Calu3 (cell line): ENCODE data around the gene KCNIP4. TPM values are rescaled to one million over a fixed set of nuclear protein-coding genes. Genes with fewer than 3 reads are reported as not detected.

Experiments used
- BruUV-seq: library from RNA; stranded (reverse); fragments of 400-500 nt; replicated peaks from 2 replicates; lab custom pipeline; 2021; lab: Mats Ljungman, UMichigan
- CTCF ChIA-PET: fragments of 300-600 bp; sonication (Branson Sonifier 250); formaldehyde crosslinking; loops from one replicate; lab custom pipeline; 2022; ENCODE audit warnings: antibody characterized with exemption; lab: Charles Lee
- DNase-seq: peaks from one replicate; pipeline ENCODE4 v3.0.0; 2022
- H3K27ac Mint-ChIP-seq: one replicate; pipeline ENCODE4 v1.8.0; 2022; ENCODE audit warnings: mixed read lengths; ENCODE audit not compliant: unreplicated experiment
- H3K27me3 Mint-ChIP-seq: one replicate; pipeline ENCODE4 v1.8.0; 2022; ENCODE audit warnings: mixed read lengths; ENCODE audit not compliant: unreplicated experiment
- H3K36me3 Mint-ChIP-seq: one replicate; pipeline ENCODE4 v1.8.0; 2022; ENCODE audit warnings: mild to moderate bottlenecking, moderate library complexity, mixed read lengths; ENCODE audit not compliant: insufficient read depth, unreplicated experiment
- H3K4me1 Mint-ChIP-seq: one replicate; pipeline ENCODE4 v1.8.0; 2022; ENCODE audit warnings: mild to moderate bottlenecking, low read depth, mixed read lengths; ENCODE audit not compliant: unreplicated experiment
- H3K4me3 Mint-ChIP-seq: one replicate; pipeline ENCODE4 v1.8.0; 2022; ENCODE audit warnings: mild to moderate bottlenecking, low read depth, moderate library complexity, mixed read lengths; ENCODE audit not compliant: unreplicated experiment
- H3K9me3 Mint-ChIP-seq: one replicate; pipeline ENCODE4 v1.8.0; 2022; ENCODE audit warnings: low read depth, mixed read lengths; ENCODE audit not compliant: unreplicated experiment
- CTCF ChIP-seq: fragments of 200-600 bp; IDR thresholded peaks from one replicate; pipeline ENCODE4 v1.8.0; 2022; ENCODE audit warnings: antibody characterized with exemption; ENCODE audit not compliant: unreplicated experiment
- intact Hi-C: fragments of 100-400 bp; cut with micrococcal nuclease; formaldehyde crosslinking; loops from one replicate; pipeline ENCODE4 v1.10.0; 2022; ENCODE audit not compliant: unreplicated experiment
- total RNA-seq: library from RNA; stranded (reverse); gene quantifications from 2 replicates; pipeline ENCODE4 v1.2.3, GENCODE V29; 2022

KCNIP4 gene
- total RNA-seq, 1 experiment from 2014 or later = not detected

GRCh38 chr4:21041708-21042107 is 906.9 kb downstream of the KCNIP4 start:
- DNase-seq = no peak
- TF ChIP-seq CTCF = no peak
- no TSS peak for BruUV-seq
- Mint-ChIP-seq H3K36me3 (no peaks in the 10 kb centered on the region), H3K9me3 (no peaks in the 10 kb centered on the region), H3K27me3 (no peaks in the 10 kb centered on the region), H3K4me3 (no peak overlapping the region), H3K27ac (no peak overlapping the region), H3K4me1 (no peaks in the 10 kb centered on the region)
- intact Hi-C loops = no loop called here
- CTCF ChIA-PET = no interaction called here

DNA sequence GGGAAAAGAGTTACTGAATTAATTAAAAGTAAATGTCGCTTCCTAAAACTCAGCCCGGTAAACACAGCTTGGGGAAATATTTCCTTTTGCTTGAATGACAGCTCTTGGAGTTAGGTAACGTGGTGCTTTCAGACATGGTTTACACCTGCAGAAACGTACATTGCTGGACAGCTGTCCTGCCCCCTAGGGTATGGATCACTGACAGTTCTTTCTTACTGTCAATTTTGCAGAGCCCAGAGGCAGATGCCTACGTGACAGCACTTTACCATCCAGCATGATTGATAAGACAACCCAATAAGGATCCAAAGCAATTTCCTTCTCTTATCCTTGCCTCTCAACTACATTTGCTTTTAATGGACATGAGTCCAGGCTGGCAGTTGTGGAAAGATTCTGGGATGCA is 913.8 kb downstream of the KCNIP4 start:
- no peaks in the 10 kb centered on the region for H3K27me3 Mint-ChIP-seq
- H3K27ac Mint-ChIP-seq = no peak overlapping the region
- H3K4me1 Mint-ChIP-seq = no peaks in the 10 kb centered on the region
- no TSS peak for BruUV-seq
- H3K4me3 Mint-ChIP-seq = no peak overlapping the region
- no peak for TF ChIP-seq CTCF
- intact Hi-C loops = no loop called here
- no peaks in the 10 kb centered on the region for H3K9me3 Mint-ChIP-seq
- CTCF ChIA-PET = no interaction called here
- H3K36me3 Mint-ChIP-seq = no peaks in the 10 kb centered on the region
- DNase-seq = no peak

DNA sequence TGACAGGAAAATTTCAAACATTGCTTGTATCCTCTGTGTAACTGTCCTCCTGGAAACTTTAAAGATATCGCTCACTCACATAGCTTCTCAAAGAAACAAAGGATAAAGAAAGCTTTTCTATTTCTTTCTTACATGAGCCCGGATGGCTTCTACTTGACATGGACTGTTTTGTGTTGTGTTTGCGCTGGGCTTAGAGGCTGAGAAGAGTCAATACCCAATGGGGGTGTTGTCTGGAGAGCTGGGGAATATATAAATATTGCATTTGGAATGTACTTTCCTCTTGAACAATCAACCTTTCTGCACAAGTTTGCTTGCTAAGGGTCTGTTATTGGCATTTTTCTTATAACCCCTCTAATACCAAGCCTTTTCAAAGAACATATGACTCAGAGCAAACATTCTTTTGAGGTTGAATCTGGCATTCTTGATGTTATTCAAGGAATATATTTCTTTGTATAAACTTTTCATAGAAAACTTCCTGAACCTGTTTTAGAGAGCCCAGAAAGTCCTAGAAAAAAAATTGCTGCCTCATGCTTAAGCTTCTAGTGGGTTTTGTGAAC is 916.4 kb downstream of the KCNIP4 start:
- Mint-ChIP-seq H3K4me3 (no peak overlapping the region), H3K9me3 (no peaks in the 10 kb centered on the region), H3K36me3 (no peaks in the 10 kb centered on the region), H3K27ac (no peak overlapping the region), H3K4me1 (no peaks in the 10 kb centered on the region), H3K27me3 (no peaks in the 10 kb centered on the region)
- no peak for TF ChIP-seq CTCF
- no TSS peak for BruUV-seq
- CTCF ChIA-PET = no interaction called here
- intact Hi-C loops = no loop called here
- no peak for DNase-seq

GRCh38 chr4:21018817-21019216 is 929.8 kb downstream of the KCNIP4 start:
- BruUV-seq = no TSS peak
- CTCF ChIA-PET = no interaction called here
- TF ChIP-seq CTCF = no peak
- DNase-seq = no peak
- no peaks in the 10 kb centered on the region for H3K27me3 Mint-ChIP-seq
- intact Hi-C loops = no loop called here
- no peak overlapping the region for H3K27ac Mint-ChIP-seq
- peaks cover 8% of the 10 kb centered on the region for H3K4me1 Mint-ChIP-seq
- H3K4me3 Mint-ChIP-seq = no peak overlapping the region
- H3K9me3 Mint-ChIP-seq = peaks cover 3% of the 10 kb centered on the region
- H3K36me3 Mint-ChIP-seq = no peaks in the 10 kb centered on the region
